GM19035 (cell line): ENCODE results near the gene WLS.
"Not testable (repeated sequence)": the region's sequence is repeated elsewhere in the genome, so short reads cannot be mapped to it uniquely, and the experiment has no call there.

Experiments
- ATAC-seq: cut with Tn5 transposase; IDR thresholded peaks from one replicate; pipeline ENCODE4 v1.9.1; 2021; ENCODE audit not compliant: unreplicated experiment

The WLS gene

DNA sequence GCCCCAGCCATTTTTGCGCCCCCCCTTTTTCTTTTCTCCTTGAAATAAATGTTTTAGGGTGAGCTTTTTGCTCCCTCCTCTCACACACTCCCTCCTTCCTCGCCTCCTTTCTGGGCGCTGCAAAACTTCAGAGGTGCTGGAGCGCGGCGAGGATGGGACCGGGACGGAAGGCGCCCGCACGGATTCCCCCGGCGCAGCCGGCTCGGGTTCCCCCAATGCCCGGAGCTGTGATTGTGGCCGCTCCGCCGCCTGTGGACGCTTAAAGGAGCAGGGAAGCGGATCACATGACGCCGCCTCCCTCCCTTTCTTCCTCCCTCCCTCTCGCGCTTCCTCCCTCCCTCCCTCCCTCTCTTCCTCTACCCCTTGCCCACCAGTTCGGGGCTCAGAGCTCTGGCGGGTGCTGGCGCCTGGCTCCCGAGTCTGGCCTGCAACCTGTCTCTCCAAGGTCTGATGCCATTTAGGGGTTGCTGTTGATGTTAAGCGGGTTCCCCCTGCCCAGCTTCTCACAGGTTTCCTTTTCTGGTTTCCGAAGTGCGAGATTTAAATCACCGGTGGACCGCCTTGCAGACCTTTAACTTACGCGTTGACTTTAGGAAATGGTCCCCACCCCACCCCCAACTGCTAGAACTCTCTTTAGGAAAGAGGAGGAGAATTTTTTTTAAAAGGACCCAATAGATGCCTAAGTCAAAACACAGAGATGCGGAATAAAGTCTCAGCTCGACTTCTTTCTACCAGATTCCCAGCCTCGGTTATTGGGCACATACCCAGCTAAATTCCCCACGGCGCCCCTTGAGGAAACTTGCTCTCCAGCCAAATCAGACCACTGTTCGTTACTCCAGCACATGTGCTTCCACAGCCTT, at the start of gene WLS:
WLS (minus strand) TSS at position 235 of the 860 bp plus-strand sequence; CDS start at position 11, 224 bp downstream.
- ATAC-seq: no peak

DNA sequence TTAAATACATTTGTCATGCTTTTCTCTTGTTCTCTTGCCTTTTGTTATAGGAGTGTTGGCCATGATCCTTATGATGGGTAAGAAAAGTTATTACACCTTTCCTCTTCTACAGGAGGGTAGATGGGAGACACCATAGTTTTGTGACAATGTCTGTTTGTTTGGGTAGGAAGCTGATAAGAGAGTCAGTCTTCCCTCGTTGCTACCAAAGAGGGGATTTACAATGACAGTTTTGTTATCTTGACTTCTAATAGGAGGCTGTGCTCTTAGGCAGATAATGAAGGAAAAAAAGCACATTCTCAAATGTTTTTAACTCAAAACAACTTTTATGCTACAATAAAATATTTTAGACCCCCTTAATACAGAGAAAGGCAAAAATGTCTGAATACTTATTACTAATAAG, 48.0 kb upstream of the WLS start:
- no peak for ATAC-seq

DNA sequence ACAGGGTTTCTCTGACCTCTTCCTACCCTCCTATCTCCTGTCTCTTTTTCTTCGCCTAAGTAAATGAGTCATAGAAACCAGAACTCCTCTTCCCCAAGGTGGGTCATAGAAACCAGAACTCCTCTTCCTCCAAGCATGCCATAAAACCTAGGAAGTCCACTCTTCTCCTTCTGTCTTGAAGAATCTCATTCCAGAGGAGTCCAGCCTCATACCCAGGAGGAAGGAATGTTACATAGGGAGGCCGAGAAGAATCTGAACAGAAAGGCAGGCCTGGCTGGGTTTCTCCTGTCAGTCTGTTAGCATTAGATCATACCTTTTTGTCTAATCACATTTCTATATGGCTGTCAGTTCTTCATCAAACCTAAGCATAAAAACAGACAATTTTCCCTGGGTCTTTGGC, 47.5 kb upstream of the WLS start:
- ATAC-seq: no peak

DNA sequence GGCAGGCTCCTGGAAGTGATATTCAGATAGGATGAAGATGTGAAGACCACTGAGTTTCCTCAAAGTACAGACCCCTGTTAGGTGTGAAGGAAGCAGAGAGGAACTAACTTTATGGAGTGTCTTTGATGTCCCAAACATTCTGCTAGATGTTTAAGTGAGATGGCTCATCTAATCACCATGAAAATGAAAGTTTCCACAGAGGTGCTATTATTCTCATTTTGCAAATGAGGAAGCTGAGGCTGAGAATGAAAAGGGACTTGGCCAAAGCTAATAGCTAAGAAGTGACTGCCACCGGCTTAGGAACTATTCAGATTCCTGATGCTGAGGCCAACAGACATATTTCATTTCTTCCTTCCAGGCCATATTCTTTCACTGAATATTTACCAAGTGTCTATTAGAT, 45.9 kb upstream of the WLS start:
- ATAC-seq: no peak

DNA sequence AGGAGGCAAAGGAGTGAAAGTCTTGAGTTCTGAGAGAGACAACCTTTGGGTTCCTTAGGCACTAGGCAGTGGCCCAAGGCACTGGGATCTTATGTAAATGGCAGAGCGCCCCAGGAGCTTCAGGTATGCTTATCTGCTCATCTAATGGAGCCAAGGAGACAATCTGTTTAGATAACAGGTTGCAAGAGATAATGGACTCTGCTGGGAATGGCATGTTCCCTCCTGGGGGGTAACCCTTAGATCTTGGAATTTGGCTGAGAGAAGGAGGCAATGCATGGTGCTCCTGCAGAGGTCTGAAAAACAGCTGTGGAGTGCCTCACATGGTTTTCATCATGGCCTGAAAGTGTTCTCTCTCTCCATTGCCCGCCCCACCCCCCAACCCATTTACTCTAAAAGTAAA, 44.1 kb upstream of the WLS start:
- ATAC-seq: no peak

DNA sequence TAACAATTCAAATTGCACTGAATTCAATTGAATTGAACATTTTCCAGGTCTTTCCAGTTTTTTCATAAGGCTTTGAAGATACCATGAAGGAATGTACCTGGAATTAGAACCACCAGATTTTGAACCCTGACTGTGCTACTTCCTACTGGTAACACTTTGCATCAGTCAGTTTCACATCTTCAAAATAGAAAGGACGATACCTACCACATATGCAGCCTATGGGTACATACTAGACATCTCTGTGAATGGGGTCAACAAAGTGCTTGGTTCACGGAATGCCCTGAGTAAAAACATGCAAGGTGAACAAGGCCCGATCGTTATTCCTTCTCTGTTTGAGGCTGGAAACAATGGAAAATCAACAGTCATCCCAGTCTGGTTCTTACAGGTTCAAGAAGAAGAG, 41.2 kb upstream of the WLS start:
- ATAC-seq: no peak

DNA sequence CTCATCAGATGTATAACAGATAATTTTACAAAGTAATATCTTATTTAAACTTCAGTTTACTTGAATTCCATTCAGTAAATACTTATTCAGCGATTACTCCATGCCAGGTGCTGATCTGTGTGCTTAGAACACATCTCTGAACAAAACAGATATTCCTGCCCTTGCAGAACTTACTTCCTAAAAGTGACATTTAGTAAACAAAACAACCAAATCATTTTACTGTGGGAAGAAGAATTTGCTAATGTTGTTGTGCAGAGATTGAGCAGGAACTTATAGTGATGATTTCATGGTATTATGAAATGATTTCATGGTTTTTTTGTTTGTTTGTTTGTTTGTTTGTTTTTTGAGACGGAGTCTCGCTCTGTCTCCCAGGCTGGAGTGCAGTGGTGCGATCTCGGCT, 39.3 kb upstream of the WLS start:
- ATAC-seq: no peak

DNA sequence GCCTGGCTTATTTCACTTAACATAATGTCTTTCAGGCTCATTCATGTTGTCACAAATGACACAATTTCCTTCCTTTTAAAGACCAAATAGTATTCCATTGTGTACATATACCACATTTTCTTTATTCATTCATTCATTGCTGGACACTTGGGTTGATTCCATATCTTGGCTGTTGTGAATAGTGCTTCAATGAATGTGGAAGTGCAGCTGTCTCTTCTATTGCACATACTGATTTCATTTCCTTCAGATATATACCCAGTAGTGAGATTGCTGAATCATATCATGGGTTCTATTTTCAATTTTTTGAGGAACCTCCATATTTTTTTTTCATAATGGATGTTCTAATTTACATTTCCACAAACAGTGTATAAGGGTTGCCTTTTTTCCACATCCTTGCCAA, 38.6 kb upstream of the WLS start:
- ATAC-seq: no peak

DNA sequence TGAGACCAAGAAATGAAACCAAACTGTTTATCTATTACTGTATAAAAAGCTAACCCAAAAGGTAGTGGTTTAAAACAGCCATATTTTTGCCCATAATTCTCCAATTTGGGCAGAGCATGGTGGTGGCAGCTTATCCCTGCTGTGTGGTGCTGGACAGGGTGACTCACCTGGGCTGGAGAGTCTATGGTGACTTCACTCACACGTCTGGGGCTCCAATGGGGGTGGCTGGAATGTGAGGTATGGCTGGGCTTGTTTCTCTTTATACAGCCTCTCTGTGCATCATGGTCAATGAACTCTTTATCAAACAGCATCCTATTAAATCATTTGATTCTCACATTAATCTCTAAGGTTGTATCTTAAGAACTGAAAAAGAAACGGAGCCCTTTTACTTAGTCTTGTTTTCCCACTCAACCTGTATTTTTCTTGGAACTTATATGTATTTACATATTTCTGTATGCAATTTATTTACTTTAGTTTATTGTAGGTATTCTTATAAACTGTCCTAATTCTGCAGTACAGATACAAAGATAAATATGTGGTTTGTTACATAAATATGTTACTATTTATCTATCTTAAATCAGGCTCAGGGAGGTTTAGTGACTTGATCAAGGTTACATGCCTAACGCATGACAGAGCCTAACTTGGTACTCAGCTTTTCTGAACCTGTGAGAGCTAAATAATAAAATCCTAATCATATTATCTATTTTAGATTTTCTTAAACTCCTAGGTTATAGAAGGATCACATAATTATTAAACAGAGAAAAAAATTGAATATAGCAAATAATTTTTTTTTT, 37.5 kb upstream of the WLS start:
- ATAC-seq: no peak

DNA sequence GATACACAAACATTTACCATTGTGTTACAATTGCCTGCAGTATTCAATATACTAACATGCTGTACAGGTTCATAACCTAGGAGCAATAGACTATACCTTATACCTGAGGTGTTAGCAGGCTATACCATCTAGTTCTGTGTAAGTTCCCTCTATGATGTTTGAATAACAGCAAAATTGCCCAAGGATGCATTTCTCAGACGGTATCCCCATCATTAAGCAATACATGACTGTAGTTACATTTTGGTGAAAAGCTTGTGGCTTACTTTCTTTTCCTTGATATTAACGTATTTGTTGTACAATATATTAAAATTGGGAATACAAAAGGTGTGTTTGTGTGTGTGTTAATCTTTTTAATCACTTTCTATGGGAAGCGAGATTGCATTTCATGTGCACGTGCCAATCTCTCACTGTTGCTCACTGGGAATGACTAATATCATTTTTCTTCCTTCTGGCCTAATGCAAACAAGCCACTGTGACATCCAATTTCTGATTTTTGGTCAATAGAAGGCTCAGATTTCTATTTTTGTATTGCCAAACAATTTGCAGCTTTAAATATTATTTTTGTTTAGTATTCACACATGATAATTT, 36.7 kb upstream of the WLS start:
- ATAC-seq: no peak

DNA sequence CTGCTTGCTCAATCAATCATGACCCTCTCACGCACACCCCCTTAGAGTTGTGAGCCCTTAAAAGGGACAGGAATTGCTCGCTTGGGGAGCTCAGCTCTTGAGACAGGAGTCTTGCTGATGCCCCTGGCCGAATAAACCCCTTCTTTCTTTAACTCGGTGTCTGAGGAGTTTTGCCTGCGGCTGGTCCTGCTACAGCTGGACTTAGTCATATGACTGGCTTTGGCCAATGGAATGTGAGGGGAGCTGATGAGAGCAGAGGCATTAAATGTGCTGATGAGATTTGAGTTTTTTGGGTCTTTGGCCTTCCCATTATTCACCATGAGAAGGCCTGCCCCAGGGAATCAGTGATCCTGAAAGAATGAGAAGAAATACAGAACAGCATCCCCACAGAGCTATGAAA, 24.5 kb upstream of the WLS start:
- ATAC-seq: not testable (repeated sequence)

DNA sequence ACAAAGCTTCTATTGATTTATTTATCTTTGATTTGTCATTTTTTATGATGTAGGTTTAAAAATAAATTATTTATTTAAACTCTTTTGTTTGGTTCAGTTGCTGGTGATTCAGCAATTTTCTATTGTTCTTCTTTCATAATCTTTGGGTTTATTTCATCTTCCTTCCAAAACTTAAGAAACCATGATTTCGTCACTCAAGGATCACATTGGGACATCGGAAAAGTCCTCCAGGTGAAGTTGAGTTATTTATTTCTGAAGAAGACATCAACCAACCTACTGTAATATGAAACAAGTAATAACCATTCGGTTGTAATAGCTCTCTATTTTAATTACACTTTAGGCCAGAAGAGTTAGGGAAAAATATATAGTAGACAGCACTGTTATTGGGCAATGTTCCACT, 23.0 kb upstream of the WLS start:
- ATAC-seq: no peak

DNA sequence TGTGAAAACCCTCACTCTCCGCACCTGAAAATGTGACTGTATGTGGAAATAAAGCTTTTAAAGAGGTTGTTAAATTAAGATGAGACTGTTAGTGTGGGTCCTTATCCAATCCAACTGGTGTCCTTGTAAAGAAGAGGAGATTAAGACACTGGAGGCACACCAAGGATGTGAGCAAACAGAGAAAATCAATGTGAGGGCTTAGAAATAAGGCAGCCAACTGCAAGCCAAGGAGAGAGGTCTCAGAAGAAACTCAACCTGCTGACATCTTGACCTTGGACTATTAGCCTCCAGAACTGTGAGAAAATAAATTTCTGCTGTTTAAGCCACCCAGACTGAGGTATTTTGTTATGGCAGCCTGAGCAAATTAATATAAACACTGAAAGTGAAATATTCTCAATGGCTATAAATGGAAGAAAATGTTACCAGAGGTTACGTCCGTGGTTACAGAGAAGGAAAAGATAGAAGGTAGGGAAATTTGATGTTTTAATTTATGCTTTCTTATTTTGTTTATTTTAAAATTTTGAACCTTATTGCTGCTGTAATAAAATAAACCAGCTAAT, 22.4 kb upstream of the WLS start:
- no peak for ATAC-seq

DNA sequence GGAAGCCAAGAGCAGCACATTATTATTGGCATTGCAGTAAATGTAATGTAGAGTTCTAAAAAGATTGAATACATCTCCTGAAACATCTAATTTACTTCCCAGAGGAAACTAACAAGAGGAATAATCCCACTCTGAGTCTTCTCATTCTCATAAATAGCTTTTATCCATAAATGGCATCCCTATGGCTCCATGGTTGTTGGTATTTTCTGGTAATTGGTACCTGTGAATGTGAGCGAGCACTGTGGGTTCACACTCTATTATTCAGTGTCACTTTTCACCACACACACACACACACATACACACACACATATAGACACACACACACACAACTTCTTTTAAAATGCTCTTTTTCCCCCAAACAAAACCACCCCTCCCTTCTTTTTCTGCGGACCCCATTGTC, 4.7 kb upstream of the WLS start:
- no peak for ATAC-seq

DNA sequence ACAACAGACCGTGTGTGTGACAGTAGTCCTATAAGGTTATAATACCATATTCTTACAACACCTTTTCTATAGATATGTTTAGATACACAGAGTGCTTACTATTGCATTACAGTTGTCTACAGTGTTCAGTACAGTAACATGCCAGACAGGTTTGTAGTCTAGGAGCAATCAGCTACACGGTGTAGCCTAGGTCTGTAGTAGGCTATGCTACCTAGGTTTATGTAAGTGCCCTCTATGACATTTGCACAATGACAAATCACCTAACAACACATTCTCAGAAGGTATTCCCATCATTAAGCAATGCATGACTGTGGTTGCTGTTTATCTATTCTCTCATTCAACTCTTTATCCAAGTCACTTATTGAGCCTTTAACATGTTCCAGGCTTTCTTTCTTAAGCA, 1.8 kb upstream of the WLS start:
- ATAC-seq: no peak

DNA sequence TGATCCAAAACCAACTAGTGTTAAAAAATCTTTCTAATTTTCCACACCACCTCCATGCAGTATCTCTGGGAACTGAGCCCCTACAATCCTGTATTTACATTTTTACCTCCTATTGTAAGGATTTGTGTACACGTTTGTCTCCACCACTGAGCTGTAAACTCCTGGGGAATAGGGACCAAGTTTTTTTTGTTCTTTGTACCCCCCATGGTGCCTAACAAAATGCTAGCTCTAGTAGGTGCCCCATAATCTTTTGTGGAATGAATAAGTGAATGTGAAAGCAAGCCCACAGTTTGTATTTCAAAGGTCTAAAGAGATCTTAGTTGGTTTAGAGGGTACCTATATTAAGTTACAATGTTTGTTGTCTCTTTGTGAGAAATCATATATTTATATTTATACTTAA, 879 bp upstream of the WLS start:
- no peak for ATAC-seq

DNA sequence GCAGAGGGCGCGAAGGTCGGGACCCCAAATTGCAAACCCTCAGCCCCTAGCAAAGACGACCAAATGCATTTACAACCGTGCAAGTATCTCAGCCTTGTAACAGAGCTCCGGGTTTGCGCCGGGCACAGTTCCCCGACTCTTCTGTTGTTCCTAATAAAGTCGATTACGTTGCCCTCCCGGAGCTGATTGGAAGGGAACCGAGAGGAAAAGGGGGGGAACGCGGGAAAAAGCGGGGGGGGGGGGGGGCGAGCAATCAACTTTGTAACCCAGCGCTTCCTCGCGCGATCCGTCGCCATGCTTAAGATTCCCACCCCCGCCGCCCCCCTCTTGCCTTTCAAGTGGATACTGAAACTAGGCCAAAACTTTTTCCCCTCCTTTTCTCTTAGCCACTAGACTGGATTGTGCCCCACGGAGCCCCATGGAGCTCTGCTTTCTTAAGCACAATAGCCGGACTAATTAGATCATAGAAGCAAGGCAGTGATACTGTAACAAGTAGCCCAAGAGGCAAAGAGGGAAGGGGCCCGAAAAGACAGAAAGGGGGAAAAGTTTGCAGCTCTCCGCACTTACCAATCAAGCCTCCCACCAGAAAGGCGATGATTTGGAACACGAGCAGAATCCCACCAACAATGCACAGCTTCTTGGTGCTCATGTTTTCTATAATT, 565 bp downstream of the WLS start:
- no peak for ATAC-seq

DNA sequence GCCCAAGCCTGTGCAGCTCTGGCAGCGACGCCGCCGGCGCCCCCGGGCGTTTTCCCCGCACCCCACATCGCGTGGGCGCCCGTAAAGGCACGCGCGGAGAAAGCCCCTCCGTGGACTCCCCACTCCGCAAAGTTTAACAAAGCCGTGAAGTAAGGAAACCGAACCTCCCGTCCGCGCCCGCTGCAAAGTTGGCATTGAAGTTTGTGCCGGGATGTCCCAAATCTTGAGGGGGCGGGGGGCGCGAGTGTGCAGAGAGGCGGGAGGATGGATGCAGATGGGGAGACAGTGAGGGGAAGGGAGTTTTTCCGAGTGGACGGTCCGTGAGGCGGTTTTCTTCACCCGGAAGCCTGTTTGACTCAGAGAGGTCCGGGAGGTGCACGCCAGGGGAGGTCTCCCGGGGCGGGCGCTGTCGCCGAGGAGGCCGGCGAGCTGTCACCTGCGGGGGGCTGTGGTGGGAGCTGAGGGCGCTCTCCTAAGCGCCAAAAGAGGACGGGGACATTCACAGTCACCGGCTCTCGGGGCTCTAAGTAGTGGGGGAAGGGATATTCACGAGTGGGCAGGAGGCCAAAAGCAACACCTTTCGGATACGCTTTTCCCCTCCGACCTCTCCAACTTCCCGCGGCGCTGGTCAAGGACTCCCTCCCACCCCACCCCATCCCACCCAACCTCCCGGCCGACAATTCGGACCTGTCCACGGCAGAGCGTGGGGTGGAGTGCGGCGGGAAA, 1.3 kb downstream of the WLS start:
- no peak for ATAC-seq

DNA sequence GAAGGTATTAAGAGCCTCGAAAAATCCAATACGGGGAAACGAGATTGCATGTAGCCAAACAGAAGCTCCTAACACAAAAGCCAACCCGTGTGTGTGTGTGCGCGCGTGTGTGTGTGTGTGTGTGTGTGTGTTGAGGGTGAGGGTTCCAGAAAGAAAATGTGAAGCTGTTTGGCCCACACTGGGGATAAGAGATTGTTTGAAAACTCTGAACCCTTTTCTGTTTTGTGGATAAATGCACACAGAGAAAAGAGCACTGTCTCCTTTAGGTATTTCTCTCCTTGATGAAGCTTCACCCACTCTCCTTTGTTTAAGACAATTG, 1.9 kb downstream of the WLS start:
- ATAC-seq: no peak

DNA sequence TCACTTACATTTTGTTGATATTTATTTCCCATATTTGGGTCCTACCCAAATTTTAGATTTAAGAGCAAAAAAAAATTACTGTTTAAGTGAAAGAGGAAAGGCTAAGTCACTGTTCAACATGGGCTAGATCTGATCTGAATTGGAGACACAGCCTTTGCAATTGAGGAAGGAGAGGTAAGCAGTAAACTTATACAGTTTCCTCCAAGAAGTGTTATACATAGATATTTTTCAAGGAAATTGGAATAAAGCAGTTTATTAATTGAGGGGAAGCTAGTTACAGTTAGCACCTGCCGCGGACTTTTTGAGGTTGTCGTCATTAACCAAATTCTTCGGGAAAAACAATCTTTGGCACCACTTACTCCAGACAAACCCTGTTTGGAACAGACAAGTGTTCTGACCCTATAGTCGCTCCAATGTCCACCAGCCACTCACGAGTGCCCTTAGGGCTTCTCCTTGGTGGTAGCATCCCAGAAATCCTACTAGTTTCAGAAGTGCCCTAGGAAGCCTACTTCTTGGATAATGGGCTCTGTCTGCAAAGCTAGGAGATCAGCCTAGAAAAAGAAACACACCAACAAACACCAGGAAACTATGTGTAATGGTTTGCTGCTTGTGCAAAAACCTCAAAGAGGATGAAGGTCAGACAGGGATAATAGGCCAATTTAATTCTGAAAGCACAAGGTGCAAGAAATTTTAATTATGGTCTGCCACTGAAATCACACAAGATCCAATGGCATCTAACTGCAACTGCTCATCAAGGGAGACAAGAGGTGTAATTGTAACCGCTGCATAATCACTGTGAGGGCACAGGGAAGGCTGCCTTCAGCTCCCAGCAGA, 2.5 kb downstream of the WLS start:
- ATAC-seq: no peak
